ENCODE measurements around the gene SYT9. TPM values are rescaled to one million over a fixed set of nuclear protein-coding genes. Genes with fewer than 3 reads are reported as not detected.

Gene SYT9
- total RNA-seq, 1 experiment from 2014 or later, result not detected

DNA sequence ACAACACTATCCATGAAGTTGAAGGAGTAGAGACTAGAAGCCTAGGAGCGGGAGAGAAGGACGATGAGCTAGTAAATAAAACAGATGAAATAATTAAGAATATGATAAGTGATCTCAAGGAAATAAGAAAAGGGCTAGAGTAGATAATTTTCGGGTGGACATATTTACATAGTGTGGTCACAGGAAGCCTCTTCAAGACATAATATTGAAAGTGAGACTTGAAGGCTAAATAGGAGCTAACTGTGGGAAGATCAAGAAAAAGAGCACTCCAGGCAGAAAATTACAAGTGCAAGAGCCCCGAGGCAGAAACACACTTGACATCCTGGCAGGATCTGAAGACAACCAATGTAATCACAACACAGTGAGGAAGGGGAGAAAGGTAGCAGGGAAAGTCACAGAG, 250.2 kb downstream of the SYT9 start:
- Mint-ChIP-seq H3K36me3 (ENCODE audit: insufficient read depth, unreplicated experiment) (no peaks in the 10 kb centered on the region), H3K27me3 (ENCODE audit: insufficient read depth, unreplicated experiment) (peaks cover 8% of the 10 kb centered on the region), H3K9me3 (ENCODE audit: unreplicated experiment) (no peaks in the 10 kb centered on the region), H3K27ac (ENCODE audit: low read depth, unreplicated experiment) (no peak overlapping the region), H3K4me3 (ENCODE audit: unreplicated experiment) (no peak overlapping the region), H3K4me1 (ENCODE audit: insufficient read depth, unreplicated experiment) (no peaks in the 10 kb centered on the region)
- ChIA-PET CTCF (interaction anchor here (1.2 to 2.8 kb wide), 3 partner anchors 11 to 70 kb away, joined by 3 to 11 read pairs (median 8); partner anchors contain the start of gene PPFIBP2), POLR2A (no interaction called here)
- intact Hi-C loops (cut with micrococcal nuclease), result no loop called here
- no TSS peak for BruUV-seq (replicated peaks)
- TF ChIP-seq, protein P1, sequence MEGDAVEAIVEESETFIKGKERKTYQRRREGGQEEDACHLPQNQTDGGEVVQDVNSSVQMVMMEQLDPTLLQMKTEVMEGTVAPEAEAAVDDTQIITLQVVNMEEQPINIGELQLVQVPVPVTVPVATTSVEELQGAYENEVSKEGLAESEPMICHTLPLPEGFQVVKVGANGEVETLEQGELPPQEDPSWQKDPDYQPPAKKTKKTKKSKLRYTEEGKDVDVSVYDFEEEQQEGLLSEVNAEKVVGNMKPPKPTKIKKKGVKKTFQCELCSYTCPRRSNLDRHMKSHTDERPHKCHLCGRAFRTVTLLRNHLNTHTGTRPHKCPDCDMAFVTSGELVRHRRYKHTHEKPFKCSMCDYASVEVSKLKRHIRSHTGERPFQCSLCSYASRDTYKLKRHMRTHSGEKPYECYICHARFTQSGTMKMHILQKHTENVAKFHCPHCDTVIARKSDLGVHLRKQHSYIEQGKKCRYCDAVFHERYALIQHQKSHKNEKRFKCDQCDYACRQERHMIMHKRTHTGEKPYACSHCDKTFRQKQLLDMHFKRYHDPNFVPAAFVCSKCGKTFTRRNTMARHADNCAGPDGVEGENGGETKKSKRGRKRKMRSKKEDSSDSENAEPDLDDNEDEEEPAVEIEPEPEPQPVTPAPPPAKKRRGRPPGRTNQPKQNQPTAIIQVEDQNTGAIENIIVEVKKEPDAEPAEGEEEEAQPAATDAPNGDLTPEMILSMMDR (IDR thresholded peaks at IDR 0.05; ENCODE audit: unreplicated experiment), result no peak
- DNase-seq (ENCODE audit: unreplicated experiment), result no peak

DNA sequence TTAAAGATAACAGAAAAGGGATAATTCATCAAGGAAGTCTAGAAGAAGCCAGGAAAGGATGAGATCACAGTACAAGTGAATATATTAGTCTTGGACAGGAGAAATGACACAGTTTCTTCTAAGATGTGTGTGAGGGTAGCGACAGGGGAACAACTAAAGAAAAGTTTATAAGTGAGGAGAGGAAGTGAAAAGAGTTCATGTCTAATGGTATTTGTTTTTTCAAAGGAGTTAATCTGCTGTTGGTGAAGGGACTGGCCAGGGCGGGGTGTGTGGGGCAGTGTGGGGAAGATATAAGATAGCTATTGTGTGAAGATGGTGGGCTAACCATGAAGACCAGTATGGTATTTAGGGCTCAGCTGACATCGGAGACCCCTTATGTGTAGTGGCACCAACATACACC, 254.5 kb downstream of the SYT9 start:
- intact Hi-C loops (cut with micrococcal nuclease), result no loop called here
- Mint-ChIP-seq H3K4me3 (ENCODE audit: unreplicated experiment) (no peak overlapping the region), H3K27me3 (ENCODE audit: insufficient read depth, unreplicated experiment) (peaks cover 12% of the 10 kb centered on the region), H3K27ac (ENCODE audit: low read depth, unreplicated experiment) (no peak overlapping the region), H3K36me3 (ENCODE audit: insufficient read depth, unreplicated experiment) (no peaks in the 10 kb centered on the region), H3K4me1 (ENCODE audit: insufficient read depth, unreplicated experiment) (no peaks in the 10 kb centered on the region), H3K9me3 (ENCODE audit: unreplicated experiment) (no peaks in the 10 kb centered on the region)
- TF ChIP-seq, protein P1 (IDR thresholded peaks at IDR 0.05; ENCODE audit: unreplicated experiment), result no peak
- ChIA-PET POLR2A (interaction anchor here (1.1 kb wide), 1 partner anchor 9 kb away, joined by 3 read pairs; no protein-coding TSS in a partner anchor), CTCF (interaction anchor here (0.7 to 2.3 kb wide), 4 partner anchors 25 to 593 kb away, joined by 3 to 7 read pairs (median 4); no protein-coding TSS in a partner anchor)
- BruUV-seq (replicated peaks), result no TSS peak
- DNase-seq (ENCODE audit: unreplicated experiment), result no peak

DNA sequence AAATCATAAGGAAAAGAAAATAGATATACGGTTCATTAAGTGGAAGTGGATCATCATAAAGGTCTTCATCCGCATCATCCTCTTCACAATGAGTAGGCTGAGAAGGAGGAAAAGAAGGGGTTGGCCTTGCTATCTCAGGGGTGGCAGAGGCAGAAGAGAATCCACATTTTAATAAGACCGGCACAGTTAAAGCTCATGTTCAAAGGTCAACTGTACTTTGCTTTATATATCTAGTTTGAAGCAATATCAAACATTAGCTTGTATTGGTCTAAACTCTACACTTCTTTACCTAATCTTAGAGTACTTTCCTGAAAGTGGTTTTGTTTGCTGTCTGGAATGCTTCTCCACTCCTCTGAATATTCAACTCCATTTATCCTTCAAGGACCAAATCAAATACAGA, 256.4 kb downstream of the SYT9 start:
- DNase-seq (ENCODE audit: unreplicated experiment), result no peak
- H3K4me3 Mint-ChIP-seq (ENCODE audit: unreplicated experiment), result no peak overlapping the region
- no TSS peak for BruUV-seq (replicated peaks)
- H3K27ac Mint-ChIP-seq (ENCODE audit: low read depth, unreplicated experiment), result no peak overlapping the region
- intact Hi-C loops (cut with micrococcal nuclease), result no loop called here
- no peaks in the 10 kb centered on the region for H3K36me3 Mint-ChIP-seq (ENCODE audit: insufficient read depth, unreplicated experiment)
- H3K4me1 Mint-ChIP-seq (ENCODE audit: insufficient read depth, unreplicated experiment), result no peaks in the 10 kb centered on the region
- POLR2A ChIA-PET, result interaction anchor here (1.6 kb wide), 1 partner anchor 11 kb away, joined by 3 read pairs; no protein-coding TSS in a partner anchor
- no peaks in the 10 kb centered on the region for H3K9me3 Mint-ChIP-seq (ENCODE audit: unreplicated experiment)
- TF ChIP-seq, protein P1 (IDR thresholded peaks at IDR 0.05; ENCODE audit: unreplicated experiment), result no peak
- H3K27me3 Mint-ChIP-seq (ENCODE audit: insufficient read depth, unreplicated experiment), result peaks cover 12% of the 10 kb centered on the region
- CTCF ChIA-PET, result interaction anchor here (0.7 to 1.9 kb wide), 4 partner anchors 8 to 158 kb away, joined by 3 to 8 read pairs (median 6); no protein-coding TSS in a partner anchor

DNA sequence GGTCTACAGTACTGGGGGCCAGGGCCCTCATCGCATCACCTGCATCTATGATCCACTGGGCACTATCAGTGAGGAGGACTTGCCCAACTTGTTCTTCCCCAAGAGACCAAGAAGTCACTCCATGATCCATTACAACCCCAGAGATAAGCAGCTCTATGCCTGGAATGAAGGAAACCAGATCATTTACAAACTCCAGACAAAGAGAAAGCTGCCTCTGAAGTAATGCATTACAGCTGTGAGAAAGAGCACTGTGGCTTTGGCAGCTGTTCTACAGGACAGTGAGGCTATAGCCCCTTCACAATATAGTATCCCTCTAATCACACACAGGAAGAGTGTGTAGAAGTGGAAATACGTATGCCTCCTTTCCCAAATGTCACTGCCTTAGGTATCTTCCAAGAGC, 258.3 kb downstream of the SYT9 start:
- H3K9me3 Mint-ChIP-seq (ENCODE audit: unreplicated experiment), result no peaks in the 10 kb centered on the region
- ChIA-PET CTCF (interaction anchor here (0.6 to 4.0 kb wide), 3 partner anchors 61 to 783 kb away, joined by 3 to 18 read pairs (median 9); no protein-coding TSS in a partner anchor), POLR2A (interaction anchor here (1.6 kb wide), 1 partner anchor 19 kb away, joined by 6 read pairs; no protein-coding TSS in a partner anchor)
- peaks cover 18% of the 10 kb centered on the region for H3K27me3 Mint-ChIP-seq (ENCODE audit: insufficient read depth, unreplicated experiment)
- DNase-seq (ENCODE audit: unreplicated experiment), result no peak
- TF ChIP-seq, protein P1 (IDR thresholded peaks at IDR 0.05; ENCODE audit: unreplicated experiment), result no peak
- H3K27ac Mint-ChIP-seq (ENCODE audit: low read depth, unreplicated experiment), result no peak overlapping the region
- H3K4me1 Mint-ChIP-seq (ENCODE audit: insufficient read depth, unreplicated experiment), result no peaks in the 10 kb centered on the region
- no TSS peak for BruUV-seq (replicated peaks)
- no peak overlapping the region for H3K4me3 Mint-ChIP-seq (ENCODE audit: unreplicated experiment)
- H3K36me3 Mint-ChIP-seq (ENCODE audit: insufficient read depth, unreplicated experiment), result no peaks in the 10 kb centered on the region
- intact Hi-C loops (cut with micrococcal nuclease), result no loop called here

All from MCF 10A (cell line).